ENCODE measurements around the gene AKR1A1.
A peak's percentile ranks its signal among the peaks of the same experiment; 100 is the strongest.
"Not testable (repeated sequence)": the region's sequence is repeated elsewhere in the genome, so short reads cannot be mapped to it uniquely, and the experiment has no call there.

The AKR1A1 gene

GRCh38 chr1:45550401-45551351, at the start of gene AKR1A1:
TSS of gene AKR1A1 (plus strand) at chr1:45550826. CDS start at chr1:45561795, 10,969 bp downstream.
- peak; percentile 90 for DNase-seq

GRCh38 chr1:45501505-45501859, 49.1 kb upstream of the AKR1A1 start:
- no peak for DNase-seq

DNA sequence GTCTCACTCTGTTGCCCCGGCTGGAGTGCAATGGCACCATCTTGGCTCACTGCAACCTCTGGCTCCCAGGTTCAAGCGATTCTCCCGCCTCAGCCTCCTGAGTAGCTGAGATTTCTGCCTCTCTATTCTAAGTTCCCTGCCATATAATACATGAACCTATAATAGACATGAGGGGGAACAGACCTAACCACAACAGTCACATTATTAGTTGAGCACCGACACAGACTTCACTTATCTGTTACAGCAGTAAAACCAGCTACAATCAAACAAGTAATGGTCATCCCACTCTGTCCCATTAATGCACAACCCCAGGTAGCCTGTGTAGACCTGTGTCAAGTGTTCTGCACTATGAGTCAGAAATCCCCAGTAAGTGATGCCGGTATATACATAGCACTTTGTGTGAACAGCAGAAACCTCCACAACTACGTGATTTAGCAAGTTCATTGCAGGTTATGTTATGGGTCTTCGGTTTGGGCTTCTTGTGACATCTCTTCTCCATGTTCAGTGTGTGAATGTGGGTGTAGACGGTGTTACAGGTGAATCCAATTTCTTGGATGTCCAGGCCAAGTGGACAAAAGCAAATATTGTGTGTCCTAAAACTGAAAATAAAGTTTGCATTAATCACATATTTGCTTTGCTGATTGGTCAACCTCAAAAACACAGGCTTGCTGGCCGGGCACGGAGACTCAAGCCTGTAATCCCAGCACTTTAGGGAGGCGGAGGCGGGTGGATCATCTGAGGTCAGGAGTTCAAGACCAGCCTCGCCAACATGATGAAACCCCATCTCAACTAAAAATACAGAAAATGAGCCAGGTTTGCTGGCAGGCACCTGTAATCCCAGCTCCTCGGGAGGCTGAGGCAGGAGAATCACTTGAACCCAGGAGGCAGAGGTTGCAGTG, 46.9 kb upstream of the AKR1A1 start:
- DNase-seq, result no peak

DNA sequence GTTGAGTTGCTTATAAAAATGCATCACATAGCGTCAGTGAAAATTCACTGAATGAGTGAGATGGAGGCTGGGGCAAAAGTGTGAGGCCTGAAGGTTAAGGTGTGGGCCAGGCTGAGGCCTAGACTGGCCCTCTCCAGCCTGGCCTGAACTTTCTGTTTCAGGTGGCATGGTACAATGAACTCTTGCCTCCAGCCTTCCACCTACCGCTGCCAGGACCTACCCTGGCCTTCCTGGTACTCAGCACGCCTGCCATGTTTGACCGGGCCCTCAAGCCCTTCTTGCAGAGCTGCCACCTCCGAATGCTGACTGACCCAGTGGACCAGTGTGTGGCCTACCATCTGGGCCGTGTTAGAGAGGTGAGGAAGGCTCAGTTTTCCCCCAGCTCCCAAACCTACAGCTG, 43.4 kb upstream of the AKR1A1 start:
- no peak for DNase-seq

DNA sequence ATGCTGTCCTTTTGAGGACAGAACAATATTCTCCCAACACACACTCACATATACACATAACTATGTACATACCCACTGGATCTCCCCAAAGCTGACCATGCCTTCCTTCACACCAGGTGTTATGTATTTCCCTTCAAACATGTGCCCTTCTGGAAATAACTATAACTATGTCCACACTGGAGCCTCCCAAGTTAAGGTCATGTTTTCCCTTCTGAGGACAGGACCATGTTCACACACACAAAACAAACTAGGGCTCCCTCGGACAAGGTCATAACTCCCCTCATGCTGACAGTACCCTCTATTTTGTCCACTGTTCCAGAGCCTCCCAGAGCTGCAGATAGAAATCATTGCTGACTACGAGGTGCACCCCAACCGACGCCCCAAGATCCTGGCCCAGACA, 42.7 kb upstream of the AKR1A1 start:
- no peak for DNase-seq

DNA sequence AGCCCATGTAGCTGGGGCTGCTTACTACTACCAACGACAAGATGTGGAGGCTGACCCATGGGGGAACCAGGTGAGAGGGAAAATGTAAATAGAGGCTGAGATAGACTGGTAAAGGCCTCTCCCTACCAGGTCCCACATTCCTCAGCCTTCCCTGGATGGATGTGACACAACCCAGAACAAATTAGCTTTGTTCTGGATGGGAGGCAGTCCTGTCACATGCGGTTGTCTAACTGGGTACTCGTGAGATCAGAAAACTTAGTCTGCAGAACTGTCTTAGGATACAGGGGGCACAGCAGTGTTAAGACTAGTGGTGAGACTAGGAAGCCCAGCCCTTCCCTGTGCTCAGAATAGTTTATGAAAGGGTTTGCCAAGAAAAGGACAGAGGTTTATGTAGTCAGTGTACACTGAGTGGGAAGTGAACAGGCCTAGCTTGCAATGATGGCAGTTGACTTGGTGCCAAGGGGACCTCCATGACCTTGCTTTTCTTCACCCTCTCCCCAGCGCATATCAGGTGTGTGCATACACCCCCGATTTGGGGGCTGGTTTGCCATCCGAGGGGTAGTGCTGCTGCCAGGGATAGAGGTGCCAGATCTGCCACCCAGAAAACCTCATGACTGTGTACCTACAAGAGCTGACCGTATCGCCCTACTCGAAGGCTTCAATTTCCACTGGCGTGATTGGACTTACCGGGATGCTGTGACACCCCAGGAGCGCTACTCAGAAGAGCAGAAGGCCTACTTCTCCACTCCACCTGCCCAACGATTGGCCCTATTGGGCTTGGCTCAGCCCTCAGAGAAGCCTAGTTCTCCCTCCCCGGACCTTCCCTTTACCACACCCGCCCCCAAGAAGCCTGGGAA, 42.1 kb upstream of the AKR1A1 start:
- peak; percentile 50 for DNase-seq

- DNase-seq, result no peak
Measured at GRCh38 chr1:45510036-45510971, 40.3 kb upstream of the AKR1A1 start.

DNA sequence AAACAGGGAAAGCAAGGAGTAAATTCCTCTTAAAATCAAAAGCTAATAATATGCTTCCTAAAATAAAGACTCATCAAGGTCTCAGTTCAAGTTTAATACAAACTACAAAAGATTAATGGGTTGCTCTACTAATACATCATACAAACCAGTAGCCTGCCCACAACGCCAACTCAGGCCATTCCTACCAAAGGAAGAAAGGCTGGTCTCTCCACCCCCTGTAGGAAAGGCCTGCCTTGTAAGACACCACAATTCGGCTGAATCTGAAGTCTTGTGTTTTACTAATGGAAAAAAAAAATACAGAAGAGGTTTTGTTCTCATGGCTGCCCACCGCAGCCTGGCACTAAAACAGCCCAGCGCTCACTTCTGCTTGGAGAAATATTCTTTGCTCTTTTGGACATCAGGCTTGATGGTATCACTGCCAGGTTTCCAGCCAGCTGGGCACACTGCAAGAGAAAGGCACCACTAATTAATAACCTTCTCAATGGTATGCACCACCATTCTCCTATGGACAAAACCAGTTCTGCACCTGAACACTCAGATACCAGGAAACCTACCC, 39.6 kb upstream of the AKR1A1 start:
- no peak for DNase-seq

GRCh38 chr1:45512641-45513054, 38.0 kb upstream of the AKR1A1 start:
- peak; percentile 15 for DNase-seq

- not testable (repeated sequence) for DNase-seq
Measured at GRCh38 chr1:45513532-45514260, 36.9 kb upstream of the AKR1A1 start.

DNA sequence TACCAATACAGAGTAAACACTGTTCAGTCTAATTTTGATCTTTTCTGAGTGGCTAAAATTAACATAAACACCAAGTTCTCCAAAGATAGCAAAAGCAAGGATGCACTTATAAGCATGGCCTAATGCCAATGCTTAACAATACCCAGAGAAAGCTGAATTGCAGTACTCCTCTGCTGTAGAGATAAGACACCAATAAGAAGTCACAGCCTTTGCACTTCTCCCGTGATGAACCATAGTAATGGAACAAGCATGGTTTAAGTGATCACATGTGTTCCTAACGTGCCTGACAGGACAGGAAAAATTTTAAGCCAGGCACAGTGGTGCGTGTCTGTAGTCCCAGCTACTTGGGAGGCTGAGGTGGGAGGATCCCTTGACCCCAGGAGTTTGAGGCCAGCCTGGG, 34.6 kb upstream of the AKR1A1 start:
- DNase-seq, result no peak

DNA sequence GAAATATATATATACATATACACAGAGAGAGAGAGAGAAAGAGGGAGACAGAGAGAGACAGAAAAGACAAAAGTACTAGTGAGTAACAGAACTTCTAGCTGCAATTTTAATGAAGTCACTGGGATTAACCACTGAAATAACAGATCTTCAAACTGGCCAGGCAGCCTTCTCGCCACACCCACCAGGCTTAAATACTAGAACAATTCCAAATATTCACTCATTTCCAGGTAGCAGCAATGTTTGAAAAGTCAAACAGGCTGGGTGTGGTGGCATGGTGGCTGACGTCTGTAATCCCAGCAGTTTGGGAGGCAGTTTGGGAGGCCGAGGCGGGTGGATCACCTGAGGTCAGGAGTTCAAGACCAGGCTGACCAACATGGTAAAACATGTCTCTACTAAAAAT, 34.2 kb upstream of the AKR1A1 start:
- no peak for DNase-seq

- DNase-seq, result not testable (repeated sequence)
Measured at GRCh38 chr1:45518366-45518765, 32.3 kb upstream of the AKR1A1 start.

GRCh38 chr1:45518910-45519309, 31.7 kb upstream of the AKR1A1 start:
- DNase-seq, result no peak

GRCh38 chr1:45519774-45520173, 30.9 kb upstream of the AKR1A1 start:
- DNase-seq, result not testable (repeated sequence)

- peak; percentile 94 for DNase-seq
Measured at GRCh38 chr1:45521413-45522323, 29.0 kb upstream of the AKR1A1 start, which contains the start of gene PRDX1. TSS of gene PRDX1 (minus strand) at chr1:45521884. CDS start at chr1:45519043, 2,841 bp downstream.

GRCh38 chr1:45522324-45523104, 28.1 kb upstream of the AKR1A1 start:
- no peak for DNase-seq

- not testable (repeated sequence) for DNase-seq
Measured at GRCh38 chr1:45523516-45523915, 27.1 kb upstream of the AKR1A1 start.
